Esophagus squamous epithelium (tissue), 5 donors: ENCODE measurements around the gene ZCCHC24. TPM values are rescaled to one million over a fixed set of nuclear protein-coding genes. Genes with fewer than 3 reads are reported as not detected.

Source experiments
- DNase-seq: peaks from one replicate; lab custom pipeline; 2025; lab: John Stamatoyannopoulos, UW
- H3K27ac ChIP-seq, 4 donors: fragments of 200-600 bp; sonication (generic); one replicate each; pipeline ENCODE4 v1.5.1; 2016 to 2019; ENCODE audit warnings: mild to moderate bottlenecking in 1 of 4
- H3K27me3 ChIP-seq, 4 donors: fragments of 200-600 bp; sonication (generic); 1 replicate in 3 of 4; 2 replicates in 1 of 4; pipeline versions ENCODE4 v1.5.1 to v1.6.0; 2017 to 2021; ENCODE audit warnings: antibody characterized with exemption in 1 of 4
- H3K36me3 ChIP-seq, 3 donors: fragments of 200-600 bp; sonication (generic); one replicate each; pipeline ENCODE4 v1.5.1; 2016 to 2019
- H3K4me1 ChIP-seq, 3 donors: fragments of 200-600 bp; sonication (generic); one replicate each; pipeline ENCODE4 v1.5.1; 2017 to 2019
- H3K4me3 ChIP-seq, 4 donors: fragments of 200-600 bp; sonication (generic); 1 replicate in 3 of 4; 2 replicates in 1 of 4; pipeline ENCODE4 v1.5.1; 2016 to 2019; ENCODE audit warnings: mild to moderate bottlenecking in 2 of 4, moderate library complexity in 1 of 4
- H3K9me3 ChIP-seq, 3 donors: fragments of 200-600 bp; sonication (generic); one replicate each; pipeline ENCODE4 v1.5.1; 2016 to 2019
- POLR2A ChIP-seq, 4 donors: fragments of 450-650 bp; IDR thresholded peaks; one replicate each; pipeline ENCODE4 v1.6.1; 2017; ENCODE audit warnings: antibody characterized with exemption in 4 of 4, mild to moderate bottlenecking in 4 of 4, moderate library complexity in 3 of 4
- WGBS, 2 donors: methylation state at CpG; one replicate each; pipeline ENCODE4 v1.1.5; 2018; 5-methylcytosine and 5-hydroxymethylcytosine counted together
- intact Hi-C: fragments of 100-400 bp; cut with DNase I; formaldehyde crosslinking; loops from one replicate; pipeline ENCODE4 v1.15.0; 2022
- total RNA-seq, 4 donors: library from RNA; depleted of rRNA; stranded (reverse); fragments of >200 nt; gene quantifications; one replicate each; pipeline ENCODE4 v1.1.0, GENCODE V29; 2016
- TF ChIP-seq, protein P1 (sequence below), 6 experiments: fragments of 450-650 bp in 4 of 6; fragments of 200-600 bp in 2 of 6; sonication (generic) in 2 of 6; IDR thresholded peaks; one replicate each; pipeline ENCODE4 v1.5.1; 2016 to 2019; ENCODE audit warnings: antibody characterized with exemption in 6 of 6, mild to moderate bottlenecking in 4 of 6, moderate library complexity in 4 of 6
- donor health status: DM: yes; HTN: yes; CAD: no.

Gene ZCCHC24
- total RNA-seq, 4 donors from 2014 or later, result 2.2 to 26.1 (median 6.4) TPM

- intact Hi-C loops, result no loop called here
- H3K36me3 ChIP-seq, result peaks cover 41 to 54% (median 50%) of the 10 kb centered on the region in 3 donors
- H3K4me1 ChIP-seq, result peaks cover 18 to 61% (median 31%) of the 10 kb centered on the region in 3 donors
- WGBS, 2 donors, result 20 to 63% methylated on average over 1 to 2 of the region's 6 CpGs
- H3K4me3 ChIP-seq, result peak overlapping the region in 3 of 4 donors; percentile 67 to 78 (median 77)
- H3K9me3 ChIP-seq, result no peaks in the 10 kb centered on the region
- H3K27ac ChIP-seq, result peak overlapping the region; percentile 88 to 95 (median 90)
- DNase-seq, result no peak
- H3K27me3 ChIP-seq, result no peaks in the 10 kb centered on the region
- TF ChIP-seq, protein P1, sequence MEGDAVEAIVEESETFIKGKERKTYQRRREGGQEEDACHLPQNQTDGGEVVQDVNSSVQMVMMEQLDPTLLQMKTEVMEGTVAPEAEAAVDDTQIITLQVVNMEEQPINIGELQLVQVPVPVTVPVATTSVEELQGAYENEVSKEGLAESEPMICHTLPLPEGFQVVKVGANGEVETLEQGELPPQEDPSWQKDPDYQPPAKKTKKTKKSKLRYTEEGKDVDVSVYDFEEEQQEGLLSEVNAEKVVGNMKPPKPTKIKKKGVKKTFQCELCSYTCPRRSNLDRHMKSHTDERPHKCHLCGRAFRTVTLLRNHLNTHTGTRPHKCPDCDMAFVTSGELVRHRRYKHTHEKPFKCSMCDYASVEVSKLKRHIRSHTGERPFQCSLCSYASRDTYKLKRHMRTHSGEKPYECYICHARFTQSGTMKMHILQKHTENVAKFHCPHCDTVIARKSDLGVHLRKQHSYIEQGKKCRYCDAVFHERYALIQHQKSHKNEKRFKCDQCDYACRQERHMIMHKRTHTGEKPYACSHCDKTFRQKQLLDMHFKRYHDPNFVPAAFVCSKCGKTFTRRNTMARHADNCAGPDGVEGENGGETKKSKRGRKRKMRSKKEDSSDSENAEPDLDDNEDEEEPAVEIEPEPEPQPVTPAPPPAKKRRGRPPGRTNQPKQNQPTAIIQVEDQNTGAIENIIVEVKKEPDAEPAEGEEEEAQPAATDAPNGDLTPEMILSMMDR (IDR thresholded peaks at IDR 0.05), result no peak
- TF ChIP-seq POLR2A (IDR thresholded peaks at IDR 0.05), result no peak
Measured at GRCh38 chr10:79349072-79349491, 96.3 kb downstream of the ZCCHC24 start.

- Histone ChIP-seq H3K27ac (peak overlapping the region; percentile 88 to 95 (median 90)), H3K4me1 (peaks cover 19 to 65% (median 31%) of the 10 kb centered on the region in 3 donors), H3K27me3 (no peaks in the 10 kb centered on the region), H3K4me3 (peak overlapping the region; percentile 58 to 78 (median 72)), H3K36me3 (peaks cover 38 to 49% (median 45%) of the 10 kb centered on the region in 3 donors), H3K9me3 (no peaks in the 10 kb centered on the region)
- TF ChIP-seq POLR2A (IDR thresholded peaks at IDR 0.05), result no peak
- intact Hi-C loops, result no loop called here
- no peak for DNase-seq
- 56% methylated on average over 1 of the region's 3 CpGs; no CpG with 5 or more reads in 1 of the 2 donors for WGBS, 2 donors
Measured at GRCh38 chr10:79348640-79348988, 96.8 kb downstream of the ZCCHC24 start.

DNA sequence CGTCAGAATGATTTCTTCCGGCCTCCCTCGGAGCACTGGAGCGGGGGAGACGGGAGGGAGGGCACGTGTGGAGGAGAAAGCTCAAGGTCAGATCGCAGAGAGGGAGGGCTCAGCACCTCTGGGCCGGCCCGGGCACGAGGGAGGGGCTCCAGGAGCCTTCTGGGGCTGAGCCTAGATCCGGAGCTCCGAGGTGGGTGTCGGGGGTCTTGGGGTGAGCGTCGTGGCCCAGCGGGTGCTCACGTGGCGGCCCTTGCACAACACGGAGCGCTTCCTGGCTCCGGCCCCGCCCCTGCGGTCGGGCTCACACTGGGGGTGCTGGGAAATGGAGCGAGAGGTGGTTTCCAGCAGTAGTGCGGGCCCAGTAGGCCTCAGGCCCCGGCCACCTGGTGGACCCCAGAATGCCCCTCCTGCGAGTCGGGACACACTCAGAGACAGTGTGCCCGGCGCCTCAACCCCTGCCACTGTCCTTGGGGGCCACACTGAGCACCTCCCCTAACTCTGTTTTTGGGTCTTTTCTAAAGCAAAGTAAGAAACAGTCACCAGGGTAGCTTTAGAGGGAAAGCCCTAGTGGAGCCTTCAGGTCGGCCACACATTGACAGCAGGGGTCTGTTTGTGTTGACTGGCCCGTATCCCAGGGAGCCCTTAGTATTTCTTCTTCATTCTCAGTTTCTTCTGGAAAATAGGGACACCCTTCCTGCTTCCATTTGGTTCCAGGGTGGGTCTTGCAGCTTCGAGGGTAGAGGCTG, 97.4 kb downstream of the ZCCHC24 start:
- Histone ChIP-seq H3K4me1 (peaks cover 22 to 71% (median 31%) of the 10 kb centered on the region in 3 donors), H3K36me3 (peaks cover 33 to 44% (median 40%) of the 10 kb centered on the region in 3 donors), H3K4me3 (peak overlapping the region; percentile 58 to 78 (median 72)), H3K27me3 (no peaks in the 10 kb centered on the region), H3K27ac (peak overlapping the region; percentile 88 to 95 (median 90)), H3K9me3 (no peaks in the 10 kb centered on the region)
- DNase-seq, result no peak
- intact Hi-C loops, result no loop called here
- WGBS, 2 donors, result 14 to 15% methylated on average over 5 of the region's 34 CpGs
- TF ChIP-seq, protein P1 (IDR thresholded peaks at IDR 0.05), result no peak
- peak in 1 of 4 donors; percentile 9 for TF ChIP-seq POLR2A (IDR thresholded peaks at IDR 0.05)

DNA sequence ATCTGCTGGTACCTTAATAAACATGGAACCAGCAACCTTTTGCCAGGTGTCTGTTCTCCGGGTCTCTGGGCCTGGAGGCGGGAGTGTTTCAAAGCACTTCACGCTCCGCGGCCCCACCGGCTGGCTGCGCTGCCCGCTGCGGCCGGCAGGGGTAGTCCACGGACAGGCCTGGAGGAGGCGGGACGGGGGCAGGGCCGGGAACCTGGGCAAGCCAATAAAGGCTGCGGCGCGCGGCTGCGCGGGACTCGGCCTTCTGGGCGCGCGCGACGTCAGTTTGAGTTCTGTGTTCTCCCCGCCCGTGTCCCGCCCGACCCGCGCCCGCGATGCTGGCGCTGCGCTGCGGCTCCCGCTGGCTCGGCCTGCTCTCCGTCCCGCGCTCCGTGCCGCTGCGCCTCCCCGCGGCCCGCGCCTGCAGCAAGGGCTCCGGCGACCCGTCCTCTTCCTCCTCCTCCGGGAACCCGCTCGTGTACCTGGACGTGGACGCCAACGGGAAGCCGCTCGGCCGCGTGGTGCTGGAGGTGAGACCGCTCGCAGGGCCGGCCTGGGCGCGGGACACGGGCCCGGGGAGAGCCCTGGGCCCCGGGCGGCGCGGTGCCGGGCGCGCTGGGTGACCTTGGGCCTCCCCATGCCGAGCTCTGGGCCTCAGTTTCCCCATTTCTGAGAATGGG, 98.1 kb downstream of the ZCCHC24 start, which contains the start of gene PPIF:
Gene PPIF, plus strand, starts transcription at position 244 of the 668 bp plus-strand sequence. Its CDS starts 80 bp downstream, at position 324.
- H3K27ac ChIP-seq, result peak within 1 kb of the TSS; percentile 88 to 95 (median 90)
- peaks cover 22 to 78% (median 31%) of the 10 kb centered on the region in 3 donors for H3K4me1 ChIP-seq
- intact Hi-C loops, result no loop called here
- peak; percentile 72 for DNase-seq
- H3K36me3 ChIP-seq, result peaks cover 26 to 37% (median 33%) of the 10 kb centered on the region in 3 donors
- H3K9me3 ChIP-seq, result no peaks in the 10 kb centered on the region
- 0% methylated on average over 6 of the region's 77 CpGs; no CpG with 5 or more reads in 1 of the 2 donors for WGBS, 2 donors
- peak in 3 of 4 donors; percentile 10 to 92 (median 82) for TF ChIP-seq POLR2A (IDR thresholded peaks at IDR 0.05)
- TF ChIP-seq, protein P1 (IDR thresholded peaks at IDR 0.05), result peak; percentile 97 to 100 (median 98)
- no peaks in the 10 kb centered on the region for H3K27me3 ChIP-seq
- peak within 1 kb of the TSS; percentile 58 to 78 (median 72) for H3K4me3 ChIP-seq

- H3K4me3 ChIP-seq, result peak overlapping the region in 3 of 4 donors; percentile 67 to 78 (median 77)
Measured at GRCh38 chr10:79346388-79347225, 98.8 kb downstream of the ZCCHC24 start.

More at GRCh38 chr10:79346388-79347225, 98.8 kb downstream of the ZCCHC24 start:
- Histone ChIP-seq H3K9me3 (no peaks in the 10 kb centered on the region), H3K27me3 (no peaks in the 10 kb centered on the region), H3K27ac (peak overlapping the region in 2 of 4 donors; percentile 4 to 88), H3K36me3 (peaks cover 19 to 29% (median 26%) of the 10 kb centered on the region in 3 donors), H3K4me1 (peaks cover 22 to 85% (median 31%) of the 10 kb centered on the region in 3 donors)
- no peak for DNase-seq
- intact Hi-C loops, result no loop called here
- 45 to 53% methylated on average over 8 of the region's 12 CpGs for WGBS, 2 donors
- TF ChIP-seq POLR2A (IDR thresholded peaks at IDR 0.05), result no peak
- TF ChIP-seq, protein P1 (IDR thresholded peaks at IDR 0.05), result no peak
